GM18520 (cell line): ENCODE results near the gene RSPH1.

Source experiments
- ATAC-seq: cut with Tn5 transposase; IDR thresholded peaks from one replicate; pipeline ENCODE4 v1.9.1; 2021; ENCODE audit not compliant: unreplicated experiment

RSPH1 gene

DNA sequence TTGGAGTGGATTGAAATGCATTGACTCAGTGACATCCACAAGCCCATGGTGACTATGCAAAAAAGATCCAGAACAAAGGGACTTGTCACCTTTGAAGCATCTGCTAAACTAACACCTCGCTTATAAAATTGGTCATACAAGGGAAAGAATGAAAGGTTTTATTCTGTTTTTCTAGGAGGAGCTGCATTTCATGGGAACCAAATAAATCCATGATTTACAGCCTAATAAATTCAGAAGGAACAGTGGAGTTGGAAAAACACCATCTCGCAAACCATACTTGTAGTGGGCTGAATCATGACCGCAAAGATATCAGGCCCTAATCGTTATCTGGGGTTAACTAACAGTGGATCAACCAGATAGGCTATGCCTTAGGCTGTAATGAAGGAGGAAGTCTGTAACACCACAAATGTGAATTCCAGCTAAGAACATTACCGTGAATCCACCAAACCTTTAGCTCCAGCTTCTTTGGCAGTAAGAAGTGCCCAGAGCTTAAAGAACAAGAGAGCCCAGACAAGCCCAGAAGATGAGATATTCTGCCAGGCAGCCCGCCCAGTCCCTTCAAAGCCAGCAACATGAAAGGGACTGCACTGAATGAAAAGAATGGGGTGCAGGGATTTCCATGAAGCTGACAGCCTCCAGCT is 27.4 kb downstream of the RSPH1 start:
- no peak for ATAC-seq

DNA sequence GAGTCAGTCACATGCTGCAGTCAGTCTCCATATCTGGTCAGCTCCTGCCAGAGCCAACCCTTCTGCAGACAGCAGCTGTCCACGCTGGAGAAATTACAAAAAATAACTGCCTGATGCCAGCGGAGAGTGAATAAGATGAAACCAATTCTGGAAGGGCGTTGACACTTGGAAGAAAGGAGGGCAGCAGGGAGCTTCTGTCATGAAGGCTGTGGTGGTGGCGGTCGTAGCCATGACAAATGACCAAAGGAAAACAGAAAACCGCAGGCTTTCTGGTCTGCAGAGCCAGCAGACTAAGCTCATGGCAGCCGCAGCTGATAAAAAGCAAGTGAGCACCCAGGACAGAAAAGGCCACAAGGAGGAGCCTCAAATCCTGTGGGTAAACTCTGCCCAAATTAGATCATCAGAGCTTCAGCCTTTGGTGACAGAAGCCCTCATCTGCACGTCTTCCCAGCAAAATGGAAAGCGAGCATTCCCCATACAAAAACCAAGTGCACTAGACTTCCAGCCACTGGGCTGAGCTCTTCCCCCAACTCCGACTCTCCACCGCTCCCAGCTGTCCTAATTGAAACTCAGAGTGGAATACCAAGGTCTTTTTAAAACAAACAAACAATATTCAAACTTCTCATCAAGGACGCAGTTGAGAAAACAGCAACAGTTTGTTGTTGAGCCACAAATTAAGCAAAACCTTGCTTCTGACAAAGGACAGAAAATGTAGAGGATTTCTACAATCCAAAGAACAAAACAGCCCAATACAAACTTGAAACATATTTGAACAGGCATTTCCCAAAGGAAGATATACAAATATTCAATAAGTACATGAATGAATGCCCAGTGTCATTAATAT is 28.7 kb downstream of the RSPH1 start:
- ATAC-seq = no peak

DNA sequence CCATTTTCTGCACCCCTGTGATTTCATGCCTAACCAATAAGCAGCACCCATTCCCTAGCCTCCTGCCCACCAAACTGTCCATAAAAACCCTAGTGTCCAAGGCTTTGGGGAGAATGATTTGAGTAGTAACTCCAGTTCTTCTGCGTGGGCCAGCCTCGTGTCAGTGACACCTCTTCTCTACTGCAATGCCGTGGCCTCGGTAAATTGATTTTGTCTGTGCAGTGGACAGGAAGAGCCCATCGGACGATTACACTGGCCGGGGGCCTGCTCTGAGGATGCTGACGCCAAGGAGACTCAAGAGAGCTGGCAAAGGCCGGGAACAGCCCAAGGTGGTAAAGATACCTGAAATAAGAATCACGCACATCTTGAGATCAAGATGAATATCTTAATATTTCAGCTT is 29.3 kb downstream of the RSPH1 start:
- ATAC-seq = no peak

DNA sequence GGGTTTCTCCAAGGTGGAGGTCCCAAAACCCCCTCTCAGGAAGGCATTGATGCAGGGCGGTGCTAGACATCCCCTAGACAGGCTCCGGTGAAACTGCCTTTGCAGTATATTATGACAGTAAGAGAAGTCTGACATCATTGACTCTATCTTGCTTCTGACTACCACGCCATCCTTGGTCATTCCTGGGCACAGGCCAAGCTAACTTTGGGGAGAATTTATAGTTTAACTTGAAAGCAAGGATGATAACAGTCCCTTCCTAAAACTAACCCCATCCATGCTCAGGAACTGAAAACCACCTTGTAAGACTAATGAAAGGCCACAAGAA is 30.3 kb downstream of the RSPH1 start:
- ATAC-seq = no peak

DNA sequence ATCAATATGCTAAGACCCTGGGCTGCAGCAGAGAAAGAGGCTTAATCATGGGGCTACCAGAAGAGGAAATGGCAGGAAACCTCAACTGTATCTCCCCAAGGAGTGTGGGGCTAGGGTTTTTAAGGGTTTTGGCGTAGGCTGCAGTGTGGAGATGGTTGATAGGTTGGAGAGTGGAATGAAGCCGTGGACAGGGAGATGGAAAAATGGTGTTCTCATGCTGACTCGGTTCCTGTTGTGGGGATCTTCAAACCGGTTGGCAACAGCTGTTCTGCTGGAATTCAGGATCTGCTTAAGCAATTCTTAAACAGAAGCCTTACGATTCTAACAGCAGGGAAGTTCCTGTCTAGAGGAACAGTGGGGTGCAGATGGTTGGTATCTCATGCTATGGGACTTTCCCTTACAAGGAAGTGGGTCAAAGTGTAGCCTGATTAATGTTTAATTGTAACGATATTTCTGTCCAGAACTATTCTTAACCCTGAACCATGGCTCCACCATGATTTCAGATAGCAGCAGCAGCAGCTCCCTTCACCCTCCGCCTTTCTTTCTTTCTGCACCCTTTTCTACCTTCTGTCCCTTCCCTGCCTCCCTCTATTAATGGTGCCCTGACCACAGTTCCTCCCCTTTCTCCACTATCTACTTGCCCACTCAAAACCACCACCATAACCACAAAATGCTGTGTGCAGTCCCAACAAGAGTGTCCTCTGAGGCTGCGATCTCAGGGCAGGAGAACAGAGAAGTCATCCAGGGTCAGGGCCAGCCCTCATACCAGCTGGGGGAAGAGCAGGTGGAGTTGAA is 30.8 kb downstream of the RSPH1 start:
- no peak for ATAC-seq

DNA sequence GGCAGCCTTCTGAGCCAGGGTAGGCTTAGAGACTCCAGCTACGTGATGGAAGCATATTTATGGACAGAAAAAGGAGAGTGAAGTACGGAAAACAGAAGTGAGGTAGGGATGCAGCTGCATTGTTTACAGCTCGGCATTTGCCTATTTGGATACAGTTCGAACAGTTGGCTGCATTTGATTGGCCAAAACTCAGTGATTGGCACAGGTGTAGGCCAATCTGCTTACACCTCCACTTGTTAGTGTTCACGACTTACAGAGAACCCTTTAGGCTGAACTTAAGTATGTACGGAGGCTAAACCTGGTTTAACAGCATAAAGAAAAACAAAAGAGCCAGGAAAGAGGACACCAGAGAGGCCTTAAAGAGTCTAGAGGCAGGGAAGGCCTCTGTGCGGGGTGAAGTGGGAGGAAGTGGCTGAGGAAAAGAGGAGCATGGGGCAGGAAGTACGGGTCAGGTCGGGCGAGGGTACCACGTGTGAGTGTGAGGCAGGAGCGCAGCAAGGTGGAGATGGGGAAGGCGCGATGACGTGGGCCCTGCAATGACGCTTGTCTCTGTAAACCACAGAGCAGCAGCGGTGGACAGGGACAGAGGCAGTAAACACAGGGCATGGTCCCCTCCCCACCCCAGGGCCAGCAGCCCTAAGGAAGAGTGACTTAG is 32.0 kb downstream of the RSPH1 start:
- ATAC-seq = no peak

DNA sequence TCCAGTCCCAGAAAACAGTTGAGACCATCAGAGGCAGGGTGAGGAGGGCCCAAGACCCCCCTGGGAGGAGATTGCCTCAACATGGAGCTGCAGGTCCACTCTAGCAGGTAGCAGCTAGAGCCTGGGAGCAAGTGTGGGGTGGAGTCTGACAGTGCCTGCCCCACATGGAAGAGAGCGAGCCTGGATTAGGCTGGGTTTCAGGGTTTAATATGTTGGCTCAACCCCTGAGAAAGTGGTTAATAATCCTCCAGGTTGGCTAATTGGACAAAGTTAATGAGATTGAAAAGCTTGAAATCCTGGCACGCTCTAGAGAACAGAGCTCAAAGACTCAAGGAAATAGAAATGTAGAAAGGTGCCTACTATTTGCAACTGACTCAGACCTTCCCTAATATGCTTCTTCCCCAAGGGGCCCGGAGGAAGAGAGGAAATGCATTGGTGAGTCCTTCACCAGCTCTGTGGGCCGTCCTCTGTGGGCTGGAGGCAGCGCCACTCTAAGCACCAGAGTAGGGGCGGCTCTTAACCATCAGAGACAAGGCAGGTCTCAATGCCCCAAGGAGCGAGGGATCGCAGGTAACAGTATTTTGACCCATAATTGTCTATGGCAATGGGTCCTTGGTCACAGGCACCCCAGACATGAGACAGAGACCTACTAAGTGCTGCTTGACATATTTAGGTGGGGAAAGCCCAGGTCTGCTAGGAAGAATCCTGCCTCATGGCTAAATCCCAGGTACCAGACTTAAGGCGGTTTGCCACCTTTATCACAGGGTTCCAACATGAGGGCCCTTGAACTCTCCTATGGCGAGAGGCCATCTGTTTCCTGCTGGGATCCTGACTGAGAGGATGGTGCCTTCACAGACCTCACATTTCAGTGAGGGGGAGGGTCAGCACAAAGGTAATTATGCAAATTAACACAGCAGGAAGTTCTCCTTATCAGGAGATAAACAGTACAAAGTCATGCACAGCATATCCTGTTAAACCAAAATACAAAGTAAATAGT is 33.8 kb downstream of the RSPH1 start:
- no peak for ATAC-seq

DNA sequence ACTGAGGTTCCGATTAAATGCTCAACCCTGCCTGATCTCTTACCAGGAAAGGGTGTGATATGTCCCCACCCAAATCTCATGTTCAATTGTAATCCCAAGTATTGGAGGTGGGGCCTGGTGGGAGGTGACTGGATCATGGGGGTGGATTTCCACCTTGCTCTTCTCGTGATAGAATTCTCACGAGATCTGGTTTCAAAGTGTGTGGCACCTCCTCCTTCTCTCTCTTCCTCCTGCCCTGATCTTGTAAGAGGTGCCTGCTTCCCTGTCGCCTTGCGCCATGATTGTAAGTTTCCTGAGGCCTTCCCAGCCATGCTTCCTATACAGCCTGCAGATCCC is 34.9 kb downstream of the RSPH1 start:
- ATAC-seq = no peak

DNA sequence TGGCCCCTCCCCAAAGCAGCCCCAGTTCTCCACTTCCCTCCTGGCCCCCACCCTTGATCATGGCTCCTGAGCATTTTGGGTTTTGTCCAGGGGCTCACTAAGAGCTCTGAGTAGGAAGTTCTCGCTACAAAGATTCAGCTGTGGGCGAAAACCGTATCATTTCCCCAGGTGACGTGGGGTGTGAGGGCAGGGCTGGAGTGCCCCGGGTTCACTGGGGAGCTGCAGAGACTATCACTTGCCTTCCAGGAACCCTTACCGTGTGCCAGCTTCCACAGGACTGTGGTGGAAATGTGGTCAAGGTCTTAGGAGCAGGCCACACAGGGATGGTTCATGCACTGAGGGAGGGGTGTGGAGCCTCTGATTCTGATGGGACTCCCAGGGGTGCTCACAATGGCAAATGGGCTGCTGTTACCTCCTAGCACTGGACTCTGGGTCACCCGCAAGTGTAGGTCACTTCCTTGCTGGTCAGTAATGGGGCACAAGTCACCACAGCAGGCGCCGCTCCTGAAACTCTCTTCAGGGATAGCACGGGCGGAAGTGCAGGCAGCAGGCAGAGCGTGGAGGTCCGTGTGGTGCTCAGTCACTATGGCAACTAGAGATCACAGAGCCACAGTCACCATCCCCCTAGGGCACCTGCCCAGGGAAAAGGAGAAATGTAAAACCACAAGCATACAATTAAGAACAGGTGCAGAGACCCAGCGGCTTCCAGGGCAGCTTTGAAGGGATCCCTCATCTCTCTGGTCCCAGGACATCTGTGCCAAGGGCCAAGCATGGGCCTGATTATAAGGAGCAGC is 35.4 kb downstream of the RSPH1 start:
- ATAC-seq = peak; percentile 36

DNA sequence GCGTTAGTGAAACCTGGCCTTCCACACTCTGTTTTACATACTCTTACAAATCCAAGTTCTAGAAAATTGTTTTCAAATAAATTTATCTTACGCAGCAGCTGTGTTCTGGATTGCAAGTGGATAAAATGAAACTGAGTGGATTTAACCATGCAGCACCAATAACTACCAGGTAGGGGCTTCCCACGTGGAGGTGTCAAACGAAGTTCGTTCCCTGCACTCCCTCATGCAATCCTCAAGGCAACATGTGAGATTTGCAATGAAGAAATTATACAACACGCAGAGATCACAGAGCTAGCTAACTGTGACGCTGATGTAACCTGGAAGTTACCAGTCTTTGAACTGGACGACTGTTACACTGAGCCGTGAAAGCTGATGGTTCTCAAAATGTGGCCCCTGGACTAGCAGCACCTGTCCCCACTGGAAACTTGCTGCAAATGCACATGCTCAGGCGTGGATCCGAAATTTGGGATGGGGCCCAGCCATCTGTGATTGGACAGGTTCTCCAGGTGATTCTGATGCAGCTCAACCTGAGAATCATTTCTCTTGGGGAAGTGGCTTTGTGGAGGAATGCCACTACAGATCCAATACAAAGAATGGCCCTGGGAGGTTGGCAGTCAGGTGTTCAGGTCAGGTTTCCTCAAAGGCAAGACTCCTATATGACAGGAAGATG is 36.3 kb downstream of the RSPH1 start:
- ATAC-seq = no peak

DNA sequence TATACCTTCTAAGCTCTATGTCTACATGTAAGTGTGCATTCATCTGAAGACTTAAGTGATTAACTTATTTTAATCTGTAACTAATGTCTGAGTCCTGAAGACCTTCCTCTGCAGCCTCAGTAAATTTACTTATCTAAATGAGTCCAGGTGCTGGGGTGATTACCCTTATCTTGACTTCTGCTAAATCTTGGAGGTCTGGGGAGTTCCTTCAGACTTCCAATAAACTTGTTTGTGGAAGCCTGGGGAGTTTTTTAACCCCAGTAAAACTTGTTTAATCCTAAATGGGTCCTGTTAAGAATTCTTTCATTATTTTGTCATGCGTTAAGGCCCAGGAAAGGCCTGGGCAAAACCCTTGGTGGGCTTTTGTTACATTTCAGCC is 37.0 kb downstream of the RSPH1 start:
- no peak for ATAC-seq

DNA sequence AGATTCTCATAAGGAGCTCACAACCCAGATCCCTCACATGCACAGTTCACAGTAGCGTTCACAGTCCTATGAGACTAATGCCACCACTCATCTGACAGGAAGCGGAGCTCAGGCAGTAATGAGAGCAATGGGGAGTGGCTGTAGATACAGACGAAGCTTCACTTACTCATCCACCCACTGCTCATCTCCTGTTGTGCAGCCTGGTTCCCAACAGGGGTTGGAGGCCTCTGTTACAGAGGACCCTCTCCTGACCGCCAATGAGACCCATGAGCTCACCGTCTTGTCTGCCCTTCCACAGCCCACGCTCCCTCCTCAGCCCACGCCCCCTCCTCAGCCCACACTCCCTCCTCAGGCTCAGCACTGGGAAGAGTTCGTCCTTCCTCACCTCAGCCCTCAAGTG is 39.6 kb downstream of the RSPH1 start:
- ATAC-seq = no peak

DNA sequence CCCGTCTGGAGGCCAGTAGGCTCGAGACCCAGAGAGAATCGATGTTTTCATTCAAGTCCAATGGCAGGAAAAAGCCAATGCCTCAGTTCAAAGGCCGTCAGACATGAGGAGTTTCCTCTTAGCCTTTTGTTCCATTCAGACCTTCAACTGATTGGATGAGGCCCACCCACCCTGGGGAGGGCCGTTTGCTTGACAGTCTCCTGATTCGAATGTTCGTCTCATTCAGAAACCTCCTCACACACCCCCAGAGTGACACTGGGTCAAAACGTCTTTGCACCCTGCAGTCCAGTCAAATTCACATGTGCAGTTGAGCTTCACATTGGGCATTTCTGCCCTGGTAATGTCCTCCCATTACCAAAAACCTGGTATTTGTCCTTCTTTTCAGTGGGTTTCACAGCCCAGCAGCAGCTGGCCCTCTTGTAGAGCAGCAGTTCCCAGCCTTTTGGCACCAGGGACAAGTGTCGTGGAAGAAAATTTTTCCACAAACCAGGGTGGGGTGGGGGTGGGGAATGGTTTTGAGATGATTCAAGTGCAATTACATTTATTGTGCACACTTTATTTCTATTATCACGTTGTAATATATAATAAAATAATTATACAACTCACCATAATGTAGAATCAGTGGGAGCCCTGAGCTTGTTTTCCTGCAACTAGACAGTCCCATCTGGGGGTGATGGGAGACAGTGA is 40.1 kb downstream of the RSPH1 start:
- no peak for ATAC-seq

DNA sequence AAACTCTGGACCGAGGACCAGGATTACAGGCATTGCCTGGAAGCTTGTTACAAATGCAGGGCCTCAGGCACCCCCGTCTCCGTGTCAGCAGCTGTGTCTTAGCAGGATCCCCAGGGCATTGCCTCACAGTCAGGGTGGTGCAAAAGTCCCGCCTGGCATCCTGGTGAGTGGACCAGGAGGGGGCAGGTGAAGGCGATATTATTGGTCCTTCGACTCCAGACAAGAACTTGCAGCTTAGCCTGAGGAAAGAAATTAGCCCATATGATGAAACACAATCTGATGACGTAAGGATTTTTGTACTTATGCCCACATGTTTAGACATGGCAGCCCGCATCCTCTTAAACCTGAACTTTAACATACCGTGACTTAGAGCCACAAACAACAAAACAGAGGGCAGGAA is 40.8 kb downstream of the RSPH1 start:
- no peak for ATAC-seq

DNA sequence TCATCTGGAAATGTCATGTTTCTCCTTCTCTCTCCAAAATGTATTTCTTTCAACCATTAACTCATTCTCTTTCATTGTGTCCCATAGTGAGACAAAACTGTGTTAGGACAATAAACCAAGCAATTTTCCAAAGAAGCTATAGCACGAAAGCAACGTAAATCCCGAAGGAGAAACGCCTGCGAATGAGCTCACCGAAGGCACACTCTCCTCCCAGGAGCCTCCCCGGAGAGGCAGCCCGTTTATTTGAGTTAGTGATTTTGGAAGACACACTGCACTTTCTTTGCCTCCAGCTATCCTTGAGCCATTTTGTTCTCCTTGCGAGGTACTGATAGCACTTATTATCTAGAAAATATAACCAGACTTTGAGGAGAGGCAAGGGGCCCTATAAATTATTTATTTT is 41.2 kb downstream of the RSPH1 start:
- ATAC-seq = no peak

DNA sequence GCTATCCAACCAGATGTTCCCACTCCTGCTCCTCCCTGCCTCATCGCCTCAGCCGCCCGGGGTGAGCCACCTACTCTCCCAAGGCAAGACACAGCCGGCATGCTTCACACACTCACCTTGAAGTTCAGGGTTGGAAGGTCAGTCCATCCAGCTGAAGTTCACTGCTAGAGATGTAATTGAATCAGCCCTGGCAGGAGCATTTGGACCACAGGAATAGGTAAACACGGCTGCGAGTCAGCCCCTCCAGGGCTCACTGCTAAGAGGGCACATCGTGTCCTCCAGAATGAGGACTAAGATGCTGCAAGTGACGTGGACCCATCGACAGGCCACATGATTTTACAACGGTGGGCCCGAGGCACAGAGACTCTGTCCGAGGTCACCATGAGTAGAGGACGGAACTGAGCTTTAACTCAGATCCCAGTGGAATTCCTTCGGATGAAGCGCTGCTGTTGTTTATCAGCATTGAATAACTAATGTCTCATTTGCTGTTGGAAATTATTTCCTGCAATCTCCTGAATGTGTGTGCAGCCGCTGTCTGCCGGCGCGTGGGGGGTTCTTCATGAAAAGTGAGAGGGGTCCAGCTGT is 41.9 kb downstream of the RSPH1 start:
- ATAC-seq = no peak

DNA sequence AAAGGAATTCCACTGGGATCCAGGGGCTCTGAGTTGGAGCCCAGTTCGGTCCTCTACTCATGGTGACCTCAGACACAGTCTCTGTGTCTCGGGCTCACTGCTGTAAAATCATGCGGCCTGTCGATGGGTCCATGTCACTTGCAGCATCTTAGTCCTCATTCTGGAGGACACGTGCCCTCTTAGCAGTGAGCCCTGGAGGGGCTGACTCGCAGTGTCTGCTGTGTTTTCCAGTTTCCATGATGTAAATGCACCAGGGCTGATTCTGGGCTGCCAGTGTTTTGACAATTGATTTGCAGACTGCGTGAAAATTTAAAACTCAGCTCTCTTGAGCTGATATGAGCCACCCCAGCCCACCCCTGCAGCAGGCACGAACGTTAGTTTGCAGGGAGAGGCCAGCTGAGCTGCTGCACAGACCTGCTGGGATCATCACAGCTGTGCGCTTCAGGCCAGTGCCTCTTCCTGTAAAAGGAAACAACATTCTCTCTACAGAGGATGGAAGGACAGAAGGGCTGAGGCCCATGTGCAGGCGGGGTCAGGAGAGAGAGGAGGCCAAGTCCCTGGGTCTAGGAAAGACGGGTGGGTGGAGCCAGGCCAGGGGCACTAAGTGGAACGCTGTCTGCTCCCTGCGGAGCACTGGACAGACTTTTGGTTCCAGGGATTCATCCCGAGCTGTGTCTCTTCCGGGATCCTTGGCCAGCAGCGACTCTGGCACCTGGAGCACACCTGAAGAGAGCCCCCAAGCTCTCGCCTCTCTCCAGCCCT is 42.6 kb downstream of the RSPH1 start:
- no peak for ATAC-seq
